HG03378 (cell line): ENCODE data around the gene TCERG1.

Source experiments
- ATAC-seq: cut with Tn5 transposase; IDR thresholded peaks from one replicate; pipeline ENCODE4 v1.9.1; 2021; ENCODE audit warnings: mild to moderate bottlenecking, moderate library complexity; ENCODE audit not compliant: unreplicated experiment

The TCERG1 gene

DNA sequence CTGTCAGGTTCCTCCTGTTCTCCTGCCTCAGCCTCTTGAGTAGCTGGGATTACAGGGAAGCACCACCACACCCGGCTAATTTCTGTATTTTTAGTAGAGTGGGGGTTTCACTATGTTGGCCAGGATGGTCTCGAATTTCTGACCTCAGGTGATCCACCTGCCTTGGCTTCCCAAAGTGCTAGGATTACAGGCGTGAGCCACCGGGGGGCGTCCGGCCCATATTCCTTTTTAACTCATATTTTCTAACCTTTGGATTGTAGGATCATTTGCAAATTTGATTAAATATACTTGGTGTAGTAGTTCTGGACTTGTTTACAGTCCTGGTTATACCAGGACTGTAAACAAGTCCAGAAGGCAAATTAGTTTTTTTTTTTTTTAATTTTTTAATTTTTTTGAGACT is 4.3 kb downstream of the TCERG1 start:
- no peak for ATAC-seq

DNA sequence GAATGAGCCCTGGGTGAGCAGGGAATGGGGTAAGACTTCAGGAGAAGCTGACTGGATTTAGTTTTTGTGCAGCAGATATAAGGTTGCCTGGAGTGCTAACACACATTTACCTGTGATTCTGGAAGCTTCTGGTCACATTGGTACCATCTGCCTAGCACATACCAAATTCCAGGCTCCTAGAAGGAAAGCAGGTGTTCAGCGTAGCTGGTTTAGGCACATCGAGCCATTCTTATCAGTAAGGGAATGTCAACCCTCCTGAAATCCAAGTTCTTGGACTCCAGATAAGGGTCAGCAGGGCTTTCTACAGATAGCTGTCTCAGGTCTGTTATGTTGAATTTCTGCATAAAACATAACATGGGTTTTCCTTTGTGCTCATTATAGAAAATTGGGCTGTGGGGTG is 10.3 kb downstream of the TCERG1 start:
- no peak for ATAC-seq

DNA sequence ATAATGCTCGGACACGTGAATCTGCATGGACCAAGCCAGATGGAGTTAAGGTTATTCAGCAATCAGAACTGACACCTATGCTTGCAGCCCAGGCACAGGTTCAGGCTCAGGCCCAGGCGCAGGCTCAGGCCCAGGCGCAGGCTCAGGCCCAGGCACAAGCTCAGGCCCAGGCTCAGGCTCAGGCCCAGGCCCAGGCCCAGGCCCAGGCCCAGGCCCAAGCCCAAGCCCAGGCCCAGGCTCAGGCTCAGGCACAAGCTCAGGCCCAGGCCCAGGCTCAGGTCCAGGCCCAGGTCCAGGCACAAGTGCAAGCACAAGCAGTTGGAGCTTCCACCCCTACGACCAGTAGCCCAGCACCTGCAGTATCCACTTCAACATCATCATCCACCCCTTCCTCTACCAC is 11.8 kb downstream of the TCERG1 start:
- ATAC-seq, result no peak

DNA sequence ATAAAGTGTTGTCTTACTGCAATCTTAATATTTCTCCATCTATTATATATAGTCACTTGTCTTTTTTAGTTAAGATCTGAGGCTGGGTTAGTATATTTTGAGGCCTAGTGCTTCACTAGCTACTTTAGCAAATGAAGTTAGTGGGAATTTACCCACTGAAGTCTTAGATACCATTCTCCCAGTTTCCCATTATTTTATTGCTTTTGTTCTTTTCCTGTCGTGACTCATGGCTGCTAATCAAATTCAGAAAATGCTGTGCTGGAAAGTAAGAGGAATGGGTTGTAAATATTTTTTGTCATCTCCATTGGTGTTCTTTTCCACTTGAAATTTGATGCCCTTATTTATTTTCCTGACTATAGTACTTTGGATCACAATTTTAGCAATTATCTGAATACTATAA is 14.2 kb downstream of the TCERG1 start:
- no peak for ATAC-seq

DNA sequence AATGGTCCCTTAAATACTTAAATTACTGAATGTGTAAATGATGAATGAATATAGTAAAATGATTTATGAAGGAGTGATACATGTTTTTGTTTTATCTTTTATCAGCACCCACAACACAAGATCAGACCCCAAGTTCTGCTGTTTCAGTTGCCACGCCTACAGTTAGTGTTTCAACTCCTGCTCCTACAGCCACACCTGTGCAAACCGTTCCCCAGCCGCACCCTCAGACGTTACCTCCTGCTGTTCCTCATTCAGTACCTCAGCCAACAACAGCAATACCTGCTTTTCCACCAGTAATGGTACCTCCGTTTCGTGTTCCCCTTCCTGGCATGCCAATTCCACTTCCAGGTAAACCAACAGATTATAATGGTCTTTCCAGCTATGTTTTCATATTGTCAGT is 16.3 kb downstream of the TCERG1 start:
- ATAC-seq, result no peak

DNA sequence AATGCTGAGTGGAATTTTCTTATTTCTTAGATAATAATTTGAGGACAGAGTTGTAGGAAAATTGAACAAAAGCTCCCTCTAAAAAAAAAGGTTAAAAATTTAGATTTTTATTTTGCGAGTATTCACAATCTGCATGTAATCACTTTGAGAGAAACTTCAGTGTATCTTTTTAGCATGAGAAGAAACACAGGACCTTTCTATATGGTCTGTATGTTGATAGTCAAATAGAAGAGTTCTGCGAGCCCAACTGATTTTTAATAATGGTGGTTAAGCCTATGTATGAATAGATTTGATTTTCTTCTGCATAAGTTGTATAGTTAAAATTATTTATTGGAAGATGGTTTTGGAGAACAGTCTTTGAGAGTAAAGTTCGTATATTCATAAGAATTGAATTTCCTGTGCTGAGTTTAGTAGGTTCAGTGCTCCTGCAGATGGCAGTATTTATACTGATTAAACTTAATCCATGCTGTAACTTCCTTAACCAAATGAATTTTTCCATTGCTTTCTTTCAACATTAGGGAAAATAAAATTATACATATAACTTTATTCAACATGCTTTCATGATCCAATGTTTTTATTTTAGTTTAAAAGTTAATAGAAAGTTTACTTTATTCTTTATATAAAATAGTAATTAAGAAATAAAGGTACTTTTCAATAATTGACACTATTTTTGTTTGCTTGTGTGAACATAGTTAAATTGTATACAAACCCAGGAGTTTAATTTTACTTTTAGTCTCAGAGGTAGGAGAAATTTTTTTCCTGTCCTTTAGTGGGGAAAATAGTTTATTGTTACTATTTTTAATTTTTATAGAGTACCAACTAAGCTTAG is 19.6 kb downstream of the TCERG1 start:
- ATAC-seq, result no peak

DNA sequence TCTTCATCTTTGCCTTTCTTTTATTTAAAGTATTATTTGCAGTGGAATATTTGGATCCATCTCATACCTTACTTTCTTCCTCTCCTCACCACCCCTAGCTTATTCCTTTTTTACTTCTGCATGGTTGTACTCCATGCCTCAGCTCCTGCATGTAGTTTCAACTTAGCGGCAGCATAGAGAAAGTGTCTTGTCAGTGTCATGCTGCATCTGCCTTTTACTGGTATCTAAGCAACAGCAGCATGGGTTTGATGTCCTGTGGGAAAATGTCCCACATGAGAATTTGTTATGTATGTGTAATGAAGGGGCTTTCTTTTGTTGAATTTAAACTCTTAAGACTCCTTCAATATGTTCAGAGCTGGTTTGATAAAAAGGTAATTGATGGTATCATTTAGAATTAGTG is 20.6 kb downstream of the TCERG1 start:
- no peak for ATAC-seq

DNA sequence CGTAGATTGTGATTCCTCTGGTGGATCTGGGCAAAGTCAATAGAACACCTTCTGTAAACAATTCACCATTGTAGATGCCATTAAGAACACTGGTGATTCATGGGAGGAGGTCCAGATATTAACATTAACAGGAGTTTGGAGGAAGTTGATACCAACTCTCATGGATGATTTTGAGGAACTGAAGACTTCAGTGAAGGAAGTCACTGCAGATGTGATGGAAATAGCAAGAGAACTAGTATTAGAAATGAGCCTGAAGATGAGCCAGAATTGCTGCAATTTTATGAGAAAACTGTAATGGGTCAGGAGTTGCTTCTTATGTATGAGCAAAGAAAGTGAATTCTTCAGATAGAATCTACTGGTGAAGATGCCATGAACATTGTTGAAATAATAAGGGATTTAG is 26.9 kb downstream of the TCERG1 start:
- ATAC-seq, result no peak

DNA sequence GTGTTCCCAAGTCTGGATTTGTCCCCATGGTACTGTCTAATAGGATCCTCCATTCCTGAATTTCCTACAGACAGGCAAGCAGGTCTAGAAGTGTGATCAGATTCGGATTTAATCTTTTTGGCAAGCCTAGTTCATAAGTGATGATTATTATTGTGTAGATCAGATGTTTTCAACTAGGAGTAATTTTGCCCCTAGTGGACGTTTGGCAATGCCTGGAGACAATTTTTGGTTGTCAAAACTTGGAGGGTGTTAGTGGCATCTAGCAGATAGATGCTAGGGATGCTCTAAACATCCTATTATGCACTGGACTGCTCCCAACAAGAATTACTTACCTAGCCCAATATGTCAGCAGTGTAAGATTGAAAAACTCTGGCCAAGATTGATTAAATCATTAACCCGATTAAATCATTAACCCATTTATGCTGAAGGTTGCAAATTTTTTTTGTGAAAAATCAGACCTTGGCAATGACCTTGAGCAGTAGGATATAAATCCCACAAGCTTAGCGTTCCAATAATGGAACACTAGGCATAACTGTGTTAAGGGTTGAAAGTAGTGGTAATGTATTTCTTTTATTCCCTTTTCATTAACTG is 28.2 kb downstream of the TCERG1 start:
- no peak for ATAC-seq

DNA sequence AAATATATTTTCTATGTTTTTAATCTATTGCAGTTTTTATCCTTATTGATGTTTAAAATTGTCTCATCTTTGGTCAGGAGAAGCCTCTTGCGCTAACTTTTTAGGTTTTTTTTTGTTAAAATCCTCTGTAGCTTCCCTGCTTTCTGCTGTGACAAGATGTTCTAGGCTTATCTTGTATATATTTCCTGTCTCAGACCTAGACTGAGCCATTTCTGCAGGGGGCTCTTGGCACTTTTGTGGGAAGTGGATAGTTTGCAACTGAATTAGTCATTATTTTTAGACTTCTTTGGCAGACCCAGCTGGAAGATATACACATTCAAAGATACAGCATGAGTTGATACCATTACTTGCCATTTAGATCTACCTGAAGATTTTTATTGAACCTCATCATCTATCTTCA is 28.8 kb downstream of the TCERG1 start:
- no peak for ATAC-seq

DNA sequence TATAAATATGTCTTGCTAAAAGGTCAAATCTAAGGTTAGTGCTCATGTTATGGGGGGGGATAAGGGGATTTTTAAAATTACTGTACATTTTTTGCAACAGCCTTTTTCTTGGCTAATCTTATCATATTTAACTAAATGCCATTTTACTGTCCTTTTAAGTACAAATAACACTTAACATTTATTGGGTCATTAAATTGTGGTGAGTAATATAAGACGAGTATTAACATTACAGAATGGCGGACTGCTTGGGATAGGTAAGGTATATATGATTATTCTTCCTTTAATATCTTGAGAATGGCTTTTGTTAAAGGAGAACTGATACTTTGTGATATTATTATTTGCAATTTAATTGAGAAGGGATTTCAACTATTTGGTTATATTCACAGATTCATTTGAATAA is 35.6 kb downstream of the TCERG1 start:
- no peak for ATAC-seq

DNA sequence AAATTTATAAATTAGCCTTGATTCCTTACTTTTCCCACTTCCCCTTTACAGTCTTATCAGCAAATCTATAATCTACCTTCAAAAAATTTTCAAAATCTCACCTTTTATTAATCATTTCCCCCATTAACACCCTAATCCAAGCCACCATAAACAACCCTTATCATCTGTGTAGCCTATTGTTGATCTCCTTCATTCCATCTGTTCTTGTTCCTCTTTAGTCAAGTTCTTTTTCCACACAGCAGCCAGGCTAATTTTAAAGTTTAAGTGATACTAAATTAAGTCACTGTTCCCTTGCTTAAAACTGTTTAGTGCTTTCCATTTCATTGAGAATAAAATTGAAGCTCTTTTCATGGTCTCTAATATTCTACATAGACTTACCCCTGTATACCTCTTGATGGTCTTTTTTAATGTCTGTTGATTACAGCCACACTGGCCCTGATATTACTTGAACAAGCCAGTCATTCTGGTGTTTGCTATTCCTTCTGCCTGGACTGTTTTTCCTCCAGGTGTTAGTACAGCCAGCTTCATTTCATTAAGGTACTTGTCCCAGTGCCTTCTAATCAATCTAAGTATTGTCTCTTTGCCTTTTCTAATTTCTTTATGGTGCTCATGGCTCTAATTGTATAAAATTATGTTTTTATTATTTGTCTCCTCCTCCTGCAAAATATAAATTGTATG is 37.7 kb downstream of the TCERG1 start:
- ATAC-seq, result no peak

DNA sequence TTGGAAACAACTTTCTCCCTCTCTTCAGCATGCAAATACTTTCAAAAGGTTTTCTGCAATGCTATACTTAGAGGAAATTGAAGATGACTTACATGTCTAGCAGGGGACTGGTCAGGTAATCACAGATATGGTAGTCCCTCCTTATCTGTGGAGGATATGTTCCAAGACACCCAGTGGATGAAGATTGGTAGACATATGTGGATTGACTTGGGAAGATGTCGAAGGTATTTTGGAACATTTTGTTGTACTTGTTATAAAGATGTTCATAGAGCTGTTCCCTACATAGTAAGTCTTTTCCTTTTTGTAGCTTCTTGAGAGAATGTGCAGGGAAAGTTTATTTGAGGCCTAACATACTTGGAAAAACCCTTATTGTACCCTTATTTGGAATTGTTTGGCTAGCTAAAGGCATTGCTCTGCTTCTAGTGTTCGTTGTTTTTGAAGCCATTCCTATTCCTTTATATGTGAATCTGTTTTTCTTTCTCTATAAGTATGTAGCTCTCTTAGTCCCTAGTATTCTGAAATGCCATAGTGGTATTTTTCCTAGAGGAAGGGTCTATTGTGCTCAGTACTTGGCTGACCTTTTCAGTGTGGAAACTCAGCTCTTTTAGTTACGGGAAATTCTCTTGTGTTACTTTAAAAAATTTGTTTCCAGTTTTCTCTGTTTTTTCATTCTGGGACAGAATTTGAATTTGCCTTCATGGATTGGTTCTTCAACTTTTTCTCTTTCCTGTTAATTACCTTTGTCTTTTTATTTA is 43.1 kb downstream of the TCERG1 start:
- no peak for ATAC-seq

DNA sequence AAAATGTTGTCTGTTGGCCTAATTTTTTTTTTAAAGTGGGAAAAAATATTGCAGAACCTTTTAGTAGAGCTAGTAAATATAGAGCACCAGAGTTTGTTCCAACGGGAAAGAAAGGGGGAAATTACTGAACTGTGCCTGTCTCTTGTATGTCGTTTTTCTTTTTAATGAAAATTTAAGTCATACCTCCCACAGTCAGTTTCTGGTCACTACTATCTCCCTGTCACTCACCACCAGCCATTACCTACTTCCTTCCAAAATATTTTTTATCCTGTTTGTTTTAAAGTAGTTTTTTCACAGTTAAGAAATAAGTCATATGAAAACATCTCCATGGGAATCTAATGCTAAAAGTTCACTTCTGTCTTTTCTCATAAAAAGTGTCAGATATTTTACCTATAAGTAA is 47.5 kb downstream of the TCERG1 start:
- no peak for ATAC-seq

DNA sequence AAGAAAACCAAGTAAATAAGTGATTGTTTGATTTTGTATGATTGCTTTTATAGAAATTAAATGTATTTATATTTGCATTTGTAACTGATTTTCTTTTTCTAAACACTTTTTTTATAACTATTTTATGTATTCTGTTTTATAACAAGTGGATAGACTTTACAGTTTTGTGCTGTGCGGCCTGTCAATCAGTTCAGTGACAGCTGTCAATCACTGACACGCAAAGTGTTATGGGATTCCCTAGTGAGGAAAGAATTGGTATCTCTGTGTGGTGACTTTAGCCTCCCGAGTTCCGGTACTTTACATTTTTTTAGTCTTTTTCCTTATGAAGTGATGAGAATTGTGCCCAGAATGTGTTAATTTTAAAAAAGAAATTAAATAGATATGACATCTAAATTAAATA is 52.5 kb downstream of the TCERG1 start:
- no peak for ATAC-seq

DNA sequence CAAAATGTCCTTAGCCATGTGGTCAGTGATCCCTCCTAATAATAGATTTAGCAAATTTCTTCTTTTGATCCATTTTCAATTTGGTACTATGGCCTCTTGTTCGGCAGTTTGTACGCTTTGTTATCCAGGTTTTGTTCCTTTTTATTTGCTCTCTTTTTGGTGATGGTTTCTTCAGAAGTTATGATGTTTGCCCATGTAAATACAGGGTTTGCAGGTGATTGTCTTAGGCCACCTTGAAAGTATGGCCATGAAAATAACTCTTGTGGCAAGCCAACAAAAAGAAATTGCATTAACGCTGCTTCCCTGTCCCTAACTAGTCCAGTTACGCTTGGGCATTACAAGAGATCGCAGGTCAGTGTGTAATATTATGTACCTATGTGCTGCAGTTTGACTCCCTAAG is 60.3 kb downstream of the TCERG1 start:
- no peak for ATAC-seq

DNA sequence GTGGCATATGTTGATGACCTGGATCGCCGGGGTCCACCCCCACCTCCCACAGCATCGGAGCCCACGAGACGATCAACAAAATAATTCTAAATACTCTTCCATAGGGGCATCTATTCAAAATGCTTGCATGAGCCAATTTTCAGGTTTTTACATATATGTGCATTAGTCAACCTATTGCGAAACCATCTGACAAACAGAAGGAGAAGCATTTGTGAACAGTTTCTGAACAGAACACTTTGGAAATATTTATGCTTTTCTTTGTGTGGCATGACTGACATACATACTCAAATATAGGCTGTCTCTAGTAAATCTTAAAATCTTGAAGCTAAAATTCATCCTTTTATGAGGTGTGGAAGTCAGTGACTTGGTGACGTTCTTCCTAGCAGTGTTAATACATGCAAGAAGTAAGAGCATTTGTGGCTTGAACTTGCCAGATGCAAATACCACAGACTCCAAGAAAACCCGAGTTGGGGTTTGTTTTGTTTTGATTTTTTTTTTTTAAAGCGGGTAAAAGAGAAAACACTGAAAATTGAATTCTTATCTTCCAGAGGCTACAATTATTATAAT is 63.5 kb downstream of the TCERG1 start:
- no peak for ATAC-seq

DNA sequence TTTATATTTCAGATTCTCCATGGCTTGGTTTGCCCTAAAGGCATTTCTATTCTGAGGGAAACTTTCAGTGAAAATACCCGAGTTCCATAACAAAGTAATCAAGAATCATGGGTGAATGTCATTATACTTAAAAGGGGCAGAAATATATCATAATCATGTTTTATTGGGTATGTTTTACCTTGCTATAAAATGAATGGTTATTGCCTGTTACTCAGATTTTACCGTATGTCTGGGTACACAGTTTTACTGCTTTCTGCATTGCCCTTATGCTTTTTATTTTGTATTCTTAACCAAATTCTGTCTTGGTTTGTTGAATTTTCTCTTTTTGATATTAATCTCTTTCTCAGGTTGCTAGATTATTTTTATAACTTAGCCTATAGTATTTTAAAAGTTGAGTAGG is 66.3 kb downstream of the TCERG1 start:
- no peak for ATAC-seq

DNA sequence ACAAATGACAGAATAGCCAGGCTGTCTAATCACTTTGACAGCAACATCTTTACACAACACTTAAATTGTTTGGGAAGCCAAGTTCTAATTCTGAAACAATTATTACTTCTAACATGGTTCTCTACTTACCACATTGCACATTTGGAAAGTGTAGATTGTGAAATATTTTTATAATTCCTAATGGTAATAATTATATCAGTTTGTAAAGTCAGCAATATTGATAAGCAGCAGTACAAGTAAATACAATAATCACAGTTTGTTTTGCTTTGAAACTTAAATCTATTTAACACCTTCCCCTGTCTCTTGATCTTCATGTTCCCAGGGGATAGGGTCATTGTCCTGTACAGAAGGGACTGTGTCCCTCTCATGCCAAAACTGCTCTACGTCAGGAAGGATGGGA is 67.4 kb downstream of the TCERG1 start:
- no peak for ATAC-seq

DNA sequence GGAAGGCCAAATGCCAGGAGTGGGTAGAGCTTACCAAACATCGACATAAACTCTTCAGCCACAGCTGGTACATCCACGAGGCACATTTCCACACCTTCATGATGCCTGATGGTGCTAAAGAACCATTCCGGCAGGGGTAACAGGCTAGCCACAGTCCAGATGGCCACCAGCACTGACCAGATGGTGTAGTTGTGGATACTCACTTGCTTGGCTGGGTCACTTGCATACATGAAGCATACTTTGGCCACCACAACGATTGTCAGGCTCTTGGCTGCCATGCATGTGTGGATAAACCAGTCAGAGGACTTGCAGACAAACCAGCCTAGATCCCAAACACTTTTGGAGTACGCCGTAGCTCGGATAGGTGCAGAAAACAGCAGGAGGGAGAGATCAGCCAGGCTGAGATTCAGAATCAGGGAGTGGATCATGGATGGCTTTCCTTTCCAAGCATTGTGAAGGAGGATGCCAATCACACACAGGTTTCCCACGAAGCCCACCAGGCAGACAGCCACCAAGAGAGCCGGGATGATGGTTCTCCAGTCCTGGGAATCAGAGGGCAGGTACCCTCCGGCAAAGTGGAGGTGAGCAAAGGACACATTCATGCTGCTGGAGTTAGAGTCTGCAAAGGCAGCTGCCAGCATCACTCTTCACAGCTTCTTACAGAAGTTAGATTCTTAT is 68.5 kb downstream of the TCERG1 start:
- ATAC-seq, result no peak

DNA sequence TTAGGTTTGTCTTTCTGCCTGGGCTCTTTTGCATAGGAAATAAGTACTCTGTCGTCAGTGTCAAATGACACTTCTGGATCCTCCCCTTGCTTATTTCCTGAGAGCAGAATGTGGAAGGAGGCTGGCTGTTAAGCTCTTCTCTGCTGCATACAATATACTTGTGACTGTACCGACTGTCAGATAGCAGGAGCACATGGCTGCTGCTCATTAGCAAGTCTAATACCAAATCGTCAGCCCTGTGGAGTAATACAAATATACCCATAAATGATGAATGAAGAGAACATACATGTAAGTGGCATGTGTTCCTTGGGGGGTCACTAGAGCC is 69.0 kb downstream of the TCERG1 start, which contains the start of gene GPR151:
Gene GPR151 (minus strand): TSS at position 40 of the 325 bp plus-strand sequence. CDS start 77 bp downstream, outside the sequence.
- ATAC-seq, result no peak
